K562 (cell line): ENCODE results near the gene MRPL41. TPM values are rescaled to one million over a fixed set of nuclear protein-coding genes. Genes with fewer than 3 reads are reported as not detected.

ENCODE experiments used
- ATAC-seq: fragments of 200-7000 bp; cut with Tn5 transposase; 3 replicates; pipeline ENCODE4 v1.9.1; 2020; ENCODE audit warnings: moderate library complexity
- Bru-seq: library from RNA; stranded (reverse); fragments of 400-500 nt; gene quantifications from one replicate; lab custom pipeline; 2021; lab: Mats Ljungman, UMichigan
- BruChase-seq, 2 experiments: library from RNA; stranded (reverse); fragments of 400-500 nt; gene quantifications; one replicate each; lab custom pipeline; 2021; lab: Mats Ljungman, UMichigan
- BruUV-seq: library from RNA; stranded (reverse); fragments of 400-500 nt; replicated peaks from 2 replicates; lab custom pipeline; 2021; lab: Mats Ljungman, UMichigan
- CTCF ChIA-PET: fragments of 300-600 bp; formaldehyde crosslinking; extraction: SDS; loops from one replicate; lab custom pipeline; 2021; ENCODE audit warnings: low intra/inter-chr PET ratio; lab: Yijun Ruan, JAX
- POLR2A ChIA-PET: fragments of 300-600, 350-650 bp; sonication (Branson Sonifier 250); formaldehyde crosslinking; extraction: SDS; loops from one replicate; lab custom pipeline; 2021; ENCODE audit warnings: antibody characterized with exemption, inconsistent platforms; lab: Yijun Ruan, JAX
- DNase-seq, 4 experiments: peaks; one replicate each; pipeline versions ENCODE4 v3.0.0 to v3.0.0-alpha.2; 2011 to 2018; ENCODE audit warnings: low spot score in 3 of 4, mixed read lengths in 3 of 4; ENCODE audit errors: extremely low read depth in 1 of 4
- FAIRE-seq: peaks from 2 replicates; lab custom pipeline; 2011; peaks lifted over from hg19 to GRCh38; lab: Jason Lieb, UNC
- H2AFZ ChIP-seq: 2 replicates; pipeline ENCODE4 v1.6.0; 2011; ENCODE audit warnings: low read depth, low read length, control low read depth, inconsistent platforms
- H3K27ac ChIP-seq: fragments of 200-600 bp; 3 replicates; pipeline ENCODE4 v1.8.0; 2011; ENCODE audit warnings: low read depth, mild to moderate bottlenecking, control low read depth, inconsistent platforms, low read length, moderate library complexity, mixed read lengths; ENCODE audit errors: extremely low read depth
- H3K27me3 ChIP-seq, 2 experiments: fragments of 300-600 bp in 1 of 2; 2 replicates in 1 of 2; 3 replicates in 1 of 2; pipeline versions ENCODE4 v1.6.0 to v1.8.0; 2011; ENCODE audit warnings: inconsistent platforms in 2 of 2, low read length in 2 of 2, mild to moderate bottlenecking in 1 of 2, mixed read lengths in 1 of 2, moderate library complexity in 1 of 2; ENCODE audit not compliant: control insufficient read depth in 2 of 2, insufficient read depth in 2 of 2
- H3K36me3 ChIP-seq: fragments of 300-600 bp; 3 replicates; pipeline ENCODE4 v1.8.0; 2011; ENCODE audit warnings: mild to moderate bottlenecking, low read length, inconsistent platforms; ENCODE audit not compliant: control insufficient read depth, insufficient read depth
- H3K4me1 ChIP-seq, 2 experiments: fragments of 200-600 bp in 1 of 2; replicated peaks in 1 of 2; 2 replicates in 1 of 2; 3 replicates in 1 of 2; pipeline versions ENCODE4 v1.5.1 to v1.8.0; 2011; ENCODE audit warnings: inconsistent platforms in 2 of 2, low read length in 2 of 2, mild to moderate bottlenecking in 1 of 2, mixed read lengths in 1 of 2, moderate library complexity in 1 of 2; ENCODE audit not compliant: control insufficient read depth in 2 of 2, insufficient read depth in 2 of 2
- H3K4me2 ChIP-seq: 2 replicates; pipeline ENCODE4 v1.6.1; 2011; ENCODE audit warnings: low read length, control low read depth, inconsistent platforms, mixed read lengths; ENCODE audit not compliant: insufficient read depth
- H3K4me3 ChIP-seq: fragments of 200-600 bp; sonication (generic), shearing (Covaris generic); 2 replicates; pipeline ENCODE4 v1.5.1; 2016; ENCODE audit warnings: control low read depth, inconsistent platforms
- H3K79me2 ChIP-seq: fragments of 200-600 bp; 3 replicates; pipeline ENCODE4 v1.8.0; 2011; ENCODE audit warnings: low read length, inconsistent platforms; ENCODE audit not compliant: control insufficient read depth, insufficient read depth
- H3K9ac ChIP-seq, 2 experiments: 2 replicates each; pipeline versions ENCODE4 v1.6.0 to v1.6.1; 2011; ENCODE audit warnings: low read depth in 2 of 2, low read length in 2 of 2, control low read depth in 1 of 2, inconsistent platforms in 1 of 2, mild to moderate bottlenecking in 1 of 2, mixed read lengths in 1 of 2; ENCODE audit not compliant: insufficient read depth in 1 of 2
- H3K9me1 ChIP-seq: one replicate; pipeline ENCODE4 v1.6.0; 2011; ENCODE audit warnings: inconsistent platforms, mild to moderate bottlenecking, low read length, moderate library complexity; ENCODE audit not compliant: control insufficient read depth, insufficient read depth
- H3K9me3 ChIP-seq: replicated peaks from 2 replicates; pipeline ENCODE4 v1.5.1; 2011; ENCODE audit warnings: low read depth, low read length, inconsistent platforms; ENCODE audit not compliant: control insufficient read depth, insufficient read depth
- H4K20me1 ChIP-seq: replicated peaks from 2 replicates; pipeline ENCODE4 v1.6.1; 2011; ENCODE audit warnings: low read length, inconsistent platforms, mixed read lengths; ENCODE audit not compliant: control insufficient read depth, insufficient read depth
- CBFA2T3 ChIP-seq: fragments of 450-650 bp; IDR thresholded peaks from 2 replicates; pipeline ENCODE4 v1.6.1; 2017
- FOXO4 ChIP-seq: fragments of 450-650 bp; formaldehyde crosslinking; IDR thresholded peaks from 2 replicates; pipeline ENCODE4 v1.4.0; 2020; ENCODE audit warnings: mild to moderate bottlenecking, moderate library complexity
- ZBTB11 ChIP-seq, 3 experiments: fragments of 200-800 bp in 1 of 3; fragments of 250-450 bp in 1 of 3; fragments of 450-650 bp in 1 of 3; sonication (Bioruptor Pico) in 1 of 3; sonication (Bioruptor generic) in 1 of 3; formaldehyde crosslinking in 1 of 3; IDR thresholded peaks; 2 replicates each; pipeline versions ENCODE4 v1.6.1 to v1.8.0; 2016 to 2022; ENCODE audit warnings: mild to moderate bottlenecking in 2 of 3, missing genetic modification characterization in 2 of 3, missing compliant biosample characterization in 1 of 3, moderate library complexity in 1 of 3
- WGBS: fragments of 100-300 bp; shearing (Covaris generic); methylation state at CpG from one replicate; pipeline ENCODE4 v1.1.6; 2016; ENCODE audit warnings: low coverage, mixed read lengths; ENCODE audit not compliant: insufficient coverage; ENCODE audit errors: missing lambda C conversion rate; 5-methylcytosine and 5-hydroxymethylcytosine counted together
- in situ Hi-C: fragments of 300-500 bp; cut with MboI; formaldehyde crosslinking; loops from 4 replicates; pipeline ENCODE4 v1.15.0; 2018; ENCODE audit warnings: inconsistent platforms, mixed read lengths
- intact Hi-C: fragments of 100-400 bp; cut with micrococcal nuclease; formaldehyde crosslinking; loops from 2 replicates; pipeline ENCODE4 v1.14.2; 2022
- long read RNA-seq, 3 experiments: library from polyadenylated mRNA in 2 of 3; library from RNA in 1 of 3; unstranded in 2 of 3; stranded (forward) in 1 of 3; transcript quantifications; one replicate each; pipeline ENCODE4 v2.0.0, GENCODE V29; 2019 to 2022
- polyA minus RNA-seq, 3 experiments: library from RNA; depleted of rRNA, polyadenylated mRNA; stranded (reverse); fragments of >200 nt; gene quantifications; 2 replicates each; pipeline ENCODE4 v1.2.3, GENCODE V29; 2011
- polyA plus RNA-seq, 8 experiments: library from polyadenylated mRNA; depleted of rRNA in 4 of 8; stranded (reverse) in 5 of 8; unstranded in 3 of 8; fragments of >200 nt; fragmentation: Nextera tagmentation in 2 of 8; fragmentation: Illumina TruSeq in 1 of 8; extraction: Ambion mirVana in 2 of 8; extraction: Trizol in 1 of 8; gene quantifications; 2 replicates each; pipeline versions ENCODE4 v1.2.1 to v1.2.3, GENCODE V29; 2011 to 2014; ENCODE audit warnings: inconsistent platforms in 1 of 8, missing spikeins in 1 of 8
- total RNA-seq, 7 experiments: library from RNA; depleted of rRNA in 6 of 7; stranded (reverse); fragments of >200 nt in 6 of 7; fragmentation: Illumina TruSeq in 2 of 7; extraction: Trizol in 2 of 7; gene quantifications; 2 replicates each; pipeline versions ENCODE4 v1.2.1 to v1.2.3, GENCODE V29; 2011 to 2021; ENCODE audit warnings: low replicate concordance in 1 of 7

MRPL41 gene
- total RNA-seq (2011; cell fraction: chromatin; rRNA removed; ENCODE audit: low replicate concordance) = 2.1 and 9.1 TPM in 2 replicates
- total RNA-seq (2011; cell fraction: nucleolus; rRNA removed) = 19.8 and 28.3 TPM in 2 replicates
- total RNA-seq (2011; cell fraction: nucleoplasm; rRNA removed) = 9.6 and 10.5 TPM in 2 replicates
- total RNA-seq (2014; rRNA removed) (239 and 259 TPM in 2 replicates), total RNA-seq (2014; rRNA removed; fragmentation: Illumina TruSeq; extraction: Trizol) (9.2 and 11.6 TPM in 2 replicates), total RNA-seq (2015; rRNA removed; fragmentation: Illumina TruSeq; extraction: Trizol) (54.9 and 58.3 TPM in 2 replicates), total RNA-seq (2021) (146 and 158 TPM in 2 replicates), polyA plus RNA-seq (2011; rRNA removed) (21.6 and 23.7 TPM in 2 replicates), polyA plus RNA-seq (2014; fragmentation: Illumina TruSeq; extraction: Trizol) (10.4 and 32.9 TPM in 2 replicates), polyA plus RNA-seq (2014; fragmentation: Nextera tagmentation; extraction: Ambion mirVana) (1 to 10 TPM; 2.6 to 4.1 TPM), polyA plus RNA-seq (2014; rRNA removed) (184 and 216 TPM in 2 replicates), polyA minus RNA-seq (2011; rRNA and poly(A)+ RNA removed) (1.7 and 3.9 TPM in 2 replicates), Bru-seq, nascent RNA (percentile 95 among the genes with signal in this experiment), BruChase-seq, experiment 1, labeled RNA remaining after a 2-hour chase (percentile 93 among the genes with signal in this experiment), BruChase-seq, experiment 2, labeled RNA remaining after a 6-hour chase (percentile 94 among the genes with signal in this experiment)
- 35.6 and 169 TPM in 2 replicates for polyA plus RNA-seq (2011; cell fraction: cytosol; rRNA removed)
- 18.9 and 28.4 TPM in 2 replicates for polyA plus RNA-seq (2011; cell fraction: nucleus; rRNA removed)
- polyA plus RNA-seq (2012) = 75.7 and 99.4 TPM in 2 replicates
- polyA minus RNA-seq (2011; cell fraction: cytosol; rRNA and poly(A)+ RNA removed) = 21.6 and 22.5 TPM in 2 replicates
- 4.7 and 8.7 TPM in 2 replicates for polyA minus RNA-seq (2011; cell fraction: nucleus; rRNA and poly(A)+ RNA removed)
- long read RNA-seq, experiment 1, transcript MRPL41-201 (2 exons, 1,262 nt) = major isoform, 447 of 476 reads
- long read RNA-seq, experiment 1, partial matches to known transcripts = 0 of 476 reads
- long read RNA-seq, experiment 1, other reads (novel, unspliced or antisense) = 29 of 476 reads
- long read RNA-seq, experiment 2, transcript MRPL41-201 (2 exons, 1,262 nt) = major isoform, 250 of 299 reads
- long read RNA-seq, experiment 2, partial matches to known transcripts = 0 of 299 reads
- long read RNA-seq, experiment 2, other reads (novel, unspliced or antisense) = 49 of 299 reads
- long read RNA-seq, experiment 3, transcript MRPL41-201 (2 exons, 1,262 nt) = major isoform, 423 of 435 reads
- long read RNA-seq, experiment 3, partial matches to known transcripts = 0 of 435 reads
- long read RNA-seq, experiment 3, other reads (novel, unspliced or antisense) = 12 of 435 reads

- POLR2A ChIA-PET = interaction anchor here (0.8 to 1.5 kb wide), 10 partner anchors 11 to 274 kb away, joined by 3 to 6 read pairs (median 4); partner anchors contain the start of gene TOR4A
- no peaks in the 10 kb centered on the region for H3K9me1 ChIP-seq
- intact Hi-C loops = loop anchor here (10.0 kb wide), 1 partner anchor 123 kb away; no protein-coding TSS in a partner anchor
- H3K4me3 ChIP-seq = peak within 1 kb of the TSS; percentile 96
- in situ Hi-C loops = no loop called here
- FAIRE-seq (peak; percentile 66), DNase-seq (peak; percentile 94 to 98 (median 94)), ATAC-seq (peak; percentile 91)
- no TSS peak for BruUV-seq
- H3K4me1 ChIP-seq = peaks cover 2 to 39% of the 10 kb centered on the region in 2 experiments; a peak in 4 of 5 replicates
- H3K9ac ChIP-seq = peak within 1 kb of the TSS; percentile 92 to 99
- no peaks in the 10 kb centered on the region for H3K9me3 ChIP-seq
- H3K27ac ChIP-seq = peak within 1 kb of the TSS; percentile 97
- peaks cover 5% of the 10 kb centered on the region; the same call in 1 of the 2 replicates for H4K20me1 ChIP-seq
- peaks cover 38% of the 10 kb centered on the region for H3K36me3 ChIP-seq
- peak within 1 kb of the TSS; percentile 97 for H3K4me2 ChIP-seq
- peak within 1 kb of the TSS; percentile 76 for H2AFZ ChIP-seq
- 0% methylated on average over 28 of the region's 106 CpGs for WGBS
- CTCF ChIA-PET = interaction anchor here (0.6 kb wide), 2 partner anchors 24 to 28 kb away, joined by 3 to 4 read pairs; no protein-coding TSS in a partner anchor
- H3K27me3 ChIP-seq = no peaks in the 10 kb centered on the region
- H3K79me2 ChIP-seq = peaks cover 18% of the 10 kb centered on the region
- TF ChIP-seq ZBTB11 (CRISPR knock-in tag; IDR thresholded peaks at IDR 0.05) (no peak; a peak in 2 of 6 replicates), FOXO4 (no peak), CBFA2T3 (no peak)
Observed at GRCh38 chr9:137551264-137552021, at the start of gene MRPL41. MRPL41 (plus strand) TSS chr9:137551879; CDS start chr9:137552082, 203 bp downstream.
